NCI-H526 (cell line): ENCODE data around the gene POLR2M.

ENCODE experiments used
- DNase-seq, 2 experiments: peaks; one replicate each; lab custom pipeline; 2025; lab: John Stamatoyannopoulos, UW

Gene POLR2M

GRCh38 chr15:57706405-57707209 lies at the start of gene POLR2M:
Gene POLR2M (plus strand): TSS chr15:57706714. CDS start chr15:57706843, 129 bp downstream.
- DNase-seq = peak; percentile 89 to 97

GRCh38 chr15:57657619-57658018 lies 48.9 kb upstream of the POLR2M start:
- DNase-seq = no peak

- DNase-seq = no peak
These were observed 44.3 kb upstream of the POLR2M start for GRCh38 chr15:57662091-57662744.

GRCh38 chr15:57662802-57663201 lies 43.7 kb upstream of the POLR2M start:
- DNase-seq = no peak

- DNase-seq = no peak
These were observed 43.3 kb upstream of the POLR2M start for GRCh38 chr15:57663262-57663661.

- DNase-seq = no peak
These were observed 41.3 kb upstream of the POLR2M start for GRCh38 chr15:57665194-57665593.

GRCh38 chr15:57665939-57666338 lies 40.6 kb upstream of the POLR2M start:
- DNase-seq = no peak

GRCh38 chr15:57667171-57667849 lies 39.2 kb upstream of the POLR2M start:
- DNase-seq = peak; percentile 36 to 67

- DNase-seq = peak; percentile 9 to 39
These were observed 38.5 kb upstream of the POLR2M start for GRCh38 chr15:57668016-57668415.

- no peak for DNase-seq
These were observed 34.9 kb upstream of the POLR2M start for GRCh38 chr15:57671636-57672035.

- DNase-seq = no peak
These were observed 30.9 kb upstream of the POLR2M start for GRCh38 chr15:57675481-57676181.

- no peak for DNase-seq
These were observed 29.9 kb upstream of the POLR2M start for GRCh38 chr15:57676585-57676984.

- no peak for DNase-seq
These were observed 29.3 kb upstream of the POLR2M start for GRCh38 chr15:57677204-57677603.

GRCh38 chr15:57680021-57680420 lies 26.5 kb upstream of the POLR2M start:
- DNase-seq = no peak

GRCh38 chr15:57681011-57681410 lies 25.5 kb upstream of the POLR2M start:
- no peak for DNase-seq

GRCh38 chr15:57683481-57683880 lies 23.0 kb upstream of the POLR2M start:
- no peak for DNase-seq

- no peak for DNase-seq
These were observed 21.9 kb upstream of the POLR2M start for GRCh38 chr15:57684491-57685151.

GRCh38 chr15:57685306-57686095 lies 21.0 kb upstream of the POLR2M start:
- DNase-seq = no peak

- no peak for DNase-seq
These were observed 19.9 kb upstream of the POLR2M start for GRCh38 chr15:57686657-57687056.

- DNase-seq = no peak
These were observed 16.1 kb upstream of the POLR2M start for GRCh38 chr15:57690341-57690966.
